ENCODE results near the gene ATP8B1. TPM values are rescaled to one million over a fixed set of nuclear protein-coding genes. Genes with fewer than 3 reads are reported as not detected.
"Not testable (repeated sequence)": the region's sequence is repeated elsewhere in the genome, so short reads cannot be mapped to it uniquely, and the experiment has no call there.

The ATP8B1 gene
- total RNA-seq, 1 donor from 2014 or later = 29.6 TPM

- DNase-seq (ENCODE audit: low spot score) = peak; percentile 82
Observed at GRCh38 chr18:57767259-57768050, 35.7 kb downstream of the ATP8B1 start.

DNA sequence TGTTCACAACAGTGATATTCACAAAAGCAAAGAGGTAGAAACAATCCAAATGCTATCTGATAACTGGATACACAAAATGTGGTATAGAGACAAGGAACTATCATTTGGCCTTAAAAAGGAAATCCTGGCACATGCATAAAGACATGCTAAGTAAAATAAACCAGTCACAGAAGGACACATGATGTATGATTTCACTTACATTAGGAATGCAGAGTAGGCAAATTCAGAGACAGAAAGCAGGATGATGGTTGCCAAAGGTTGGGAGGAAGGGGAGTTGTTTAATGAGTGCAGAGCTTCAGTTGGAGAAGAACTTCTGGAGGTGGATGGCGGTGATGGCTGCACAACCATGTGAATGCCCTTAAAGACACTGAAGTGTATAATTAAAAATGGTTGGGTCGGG lies 38.1 kb downstream of the ATP8B1 start:
- DNase-seq (ENCODE audit: low spot score) = no peak

GRCh38 chr18:57764087-57764486 lies 39.0 kb downstream of the ATP8B1 start:
- no peak for DNase-seq (ENCODE audit: low spot score)

DNA sequence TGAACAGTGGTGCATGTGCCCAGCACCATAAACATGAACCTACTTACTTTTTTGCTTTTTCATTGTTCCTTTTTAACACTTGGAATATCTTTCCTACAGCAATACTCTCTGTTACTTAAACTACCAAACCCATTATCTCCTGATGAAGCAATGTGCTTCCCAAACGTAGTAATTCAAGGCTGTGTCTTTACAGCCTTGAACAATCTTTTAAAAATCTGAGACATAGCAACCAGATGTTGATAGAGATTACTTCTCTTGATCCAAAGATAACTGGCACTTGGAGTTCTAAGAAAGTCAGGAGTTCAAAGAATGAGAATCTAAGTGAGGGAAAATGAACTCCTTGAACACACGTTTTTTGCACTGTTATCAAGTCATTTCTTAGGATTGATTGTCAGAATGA lies 40.4 kb downstream of the ATP8B1 start:
- no peak for DNase-seq (ENCODE audit: low spot score)

DNA sequence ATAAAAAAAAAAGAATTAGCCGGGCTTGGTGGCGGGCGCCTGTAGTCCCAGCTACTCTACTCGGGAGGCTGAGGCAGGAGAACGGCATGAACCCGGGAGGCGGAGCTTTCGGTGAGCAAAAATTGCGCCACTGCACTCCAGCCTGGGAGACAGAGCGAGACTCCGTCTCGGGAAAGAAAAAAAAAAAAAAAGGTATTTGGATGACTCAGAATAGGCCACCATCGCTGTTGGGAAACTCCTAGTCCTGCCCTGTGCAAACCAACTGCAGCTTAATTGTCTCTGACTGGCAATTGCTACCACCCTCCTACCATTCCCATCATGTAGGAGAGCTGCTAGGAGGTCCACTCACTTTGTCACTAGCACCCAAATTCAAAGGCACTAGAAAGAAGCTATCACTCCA lies 43.5 kb downstream of the ATP8B1 start:
- DNase-seq (ENCODE audit: low spot score) = no peak

DNA sequence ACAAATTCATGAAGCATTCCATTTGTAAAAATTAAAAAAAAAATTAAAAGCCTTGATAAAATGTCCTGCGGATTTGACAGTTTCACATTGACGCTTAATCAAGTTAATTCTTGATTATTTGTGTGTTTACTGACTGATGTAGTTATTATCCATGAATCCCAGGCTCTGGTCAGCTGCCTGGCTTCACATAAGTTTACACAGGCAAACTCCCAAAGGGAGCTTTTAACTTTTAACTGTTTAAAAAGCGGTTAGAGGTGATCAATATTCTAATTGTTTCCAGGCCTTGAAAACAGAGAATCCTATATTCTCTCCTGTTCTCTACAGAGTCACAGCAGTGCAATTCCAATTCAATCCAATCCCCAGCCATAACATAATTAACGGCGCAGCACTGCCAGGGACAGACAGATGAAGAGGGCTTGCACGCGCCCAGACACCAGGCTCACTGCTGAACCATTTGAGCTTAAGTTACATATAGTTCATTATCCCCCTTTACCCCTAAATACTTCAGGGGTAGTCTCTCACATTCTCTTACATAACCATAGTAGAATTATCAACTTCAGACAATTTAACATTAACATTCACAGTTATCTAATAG lies 47.5 kb downstream of the ATP8B1 start:
- DNase-seq (ENCODE audit: low spot score) = no peak

DNA sequence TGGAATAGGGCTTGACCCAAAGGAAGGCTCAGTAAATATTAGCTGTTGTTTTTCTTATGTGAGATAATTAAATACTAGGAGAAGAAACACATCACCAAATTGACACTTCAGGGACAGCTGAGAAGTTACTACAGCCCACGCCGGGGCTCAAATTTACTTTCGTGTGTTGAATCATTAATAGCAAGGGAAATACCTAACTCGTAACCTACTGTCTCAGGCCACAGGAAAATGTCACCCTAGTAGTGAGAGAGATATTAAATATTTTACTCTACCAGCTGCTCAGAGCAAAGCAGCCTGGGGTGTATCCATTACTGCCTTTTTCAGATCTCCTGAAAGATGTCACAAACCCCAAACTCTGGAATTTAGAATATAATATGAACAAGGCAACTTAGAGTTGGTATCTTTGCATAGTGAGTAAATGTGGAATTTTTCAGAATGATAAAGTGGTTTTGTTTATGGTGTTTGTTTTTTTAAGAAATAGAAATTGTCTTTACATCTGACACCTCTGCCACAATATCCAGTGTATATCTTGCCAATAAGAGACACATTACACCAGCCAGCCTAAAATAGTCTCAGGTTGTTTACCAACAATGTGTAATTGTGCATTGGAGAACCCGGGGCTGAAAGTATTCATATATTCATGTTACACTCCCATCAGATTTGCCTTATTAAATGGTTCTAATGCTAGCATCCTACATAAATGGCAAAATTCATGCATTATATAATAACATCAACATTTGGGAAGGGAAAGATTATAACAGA lies 48.4 kb downstream of the ATP8B1 start:
- DNase-seq (ENCODE audit: low spot score) = no peak

GRCh38 chr18:57753063-57753462 lies 50.1 kb downstream of the ATP8B1 start:
- no peak for DNase-seq (ENCODE audit: low spot score)

- no peak for DNase-seq (ENCODE audit: low spot score)
Observed at GRCh38 chr18:57749604-57749970, 53.5 kb downstream of the ATP8B1 start.

- DNase-seq (ENCODE audit: low spot score) = no peak
Observed at GRCh38 chr18:57748770-57749603, 54.1 kb downstream of the ATP8B1 start.

DNA sequence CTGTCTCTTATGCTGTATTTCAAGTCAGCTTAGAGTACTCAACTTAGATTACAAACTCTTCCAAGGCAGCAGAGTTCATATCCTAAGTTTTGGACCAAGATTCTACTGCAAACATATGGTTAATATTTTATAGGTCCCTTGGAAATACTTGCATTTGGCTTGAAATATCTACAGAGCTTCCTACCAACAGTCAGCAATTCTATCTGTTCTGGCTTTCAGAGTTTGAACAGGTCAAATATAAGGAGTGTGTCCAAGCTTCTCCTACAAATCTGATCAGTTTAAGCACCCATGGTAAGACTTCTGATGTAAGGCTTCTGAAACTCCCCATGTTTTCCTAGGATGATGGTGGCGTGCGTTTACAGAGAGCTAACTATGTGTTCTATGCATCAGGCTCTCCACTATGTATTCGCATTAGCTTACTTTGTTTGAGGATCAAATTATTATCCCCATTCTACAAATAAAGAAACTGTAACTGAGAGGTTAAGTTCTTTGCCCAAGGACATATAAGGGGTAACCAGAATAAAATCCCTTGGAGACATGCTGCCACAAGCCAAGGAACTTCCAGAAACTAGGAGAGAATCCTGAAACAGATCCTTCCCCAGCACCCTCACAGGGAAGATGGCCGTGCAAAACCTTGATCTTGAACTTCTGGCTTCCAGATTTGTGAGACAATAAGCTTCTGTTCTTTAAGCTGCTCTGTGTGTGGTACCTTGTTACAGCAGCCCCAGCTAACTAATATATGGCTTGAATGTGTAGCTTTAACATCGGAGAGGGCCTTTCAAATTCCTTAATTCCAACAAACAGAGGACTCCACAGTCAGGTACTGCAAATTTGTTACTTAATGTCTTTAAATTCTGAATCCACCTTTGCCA lies 55.1 kb downstream of the ATP8B1 start:
- DNase-seq (ENCODE audit: low spot score) = no peak

GRCh38 chr18:57744211-57744694 lies 58.9 kb downstream of the ATP8B1 start:
- DNase-seq (ENCODE audit: low spot score) = peak; percentile 23

- DNase-seq (ENCODE audit: low spot score) = no peak
Observed at GRCh38 chr18:57743008-57743407, 60.1 kb downstream of the ATP8B1 start.

GRCh38 chr18:57741273-57741672 lies 61.8 kb downstream of the ATP8B1 start:
- DNase-seq (ENCODE audit: low spot score) = no peak

DNA sequence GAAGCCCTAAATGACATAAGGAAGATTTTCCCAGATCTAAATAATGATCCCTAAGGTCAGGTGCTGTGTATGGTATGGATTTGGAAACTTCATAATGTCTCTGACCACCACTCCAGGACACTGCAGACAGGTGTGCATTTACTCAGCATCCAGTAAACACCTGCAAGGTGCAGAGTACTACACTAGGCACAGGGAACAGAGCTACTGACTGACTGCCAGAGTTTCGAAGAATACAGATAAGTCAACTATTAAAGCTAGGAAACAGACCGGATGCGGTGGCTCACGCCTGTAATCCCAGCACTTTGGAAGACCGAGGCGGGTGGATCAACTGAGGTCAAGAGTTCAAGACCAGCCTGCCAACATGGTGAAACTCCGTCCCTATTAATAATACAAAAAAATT lies 65.0 kb downstream of the ATP8B1 start:
- DNase-seq (ENCODE audit: low spot score) = peak; percentile 25

DNA sequence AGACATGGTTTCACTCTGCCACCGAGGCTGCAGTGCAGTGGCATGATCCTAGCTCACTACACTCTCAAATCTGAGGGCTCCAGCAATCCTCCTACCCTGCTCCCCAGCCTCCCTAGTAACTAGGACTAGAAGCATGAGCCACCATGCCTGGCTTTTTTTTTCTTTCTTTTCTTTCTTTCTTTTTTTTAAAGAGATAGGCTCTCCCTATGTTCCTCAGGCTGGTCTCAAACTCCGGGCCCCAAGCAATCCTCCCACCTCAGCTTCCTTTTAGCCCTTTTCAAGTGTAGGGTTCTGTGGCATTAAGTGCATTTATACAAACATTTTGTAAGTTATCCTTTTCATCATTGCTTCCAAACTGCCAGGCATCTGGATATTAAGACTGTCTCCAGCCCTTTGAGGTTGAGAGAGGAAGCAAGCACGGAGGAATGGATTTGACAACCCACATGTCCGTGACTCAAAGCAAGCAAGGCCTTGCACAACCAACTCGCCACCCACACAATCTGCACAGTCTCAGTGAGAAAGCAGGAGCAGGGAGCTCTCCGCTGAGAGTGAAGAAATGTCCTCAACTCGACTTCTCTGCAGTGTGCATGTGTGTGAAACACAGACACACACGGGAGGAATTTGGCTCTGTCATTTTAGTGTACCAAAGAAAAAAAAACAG lies 65.6 kb downstream of the ATP8B1 start:
- peak; percentile 97 for DNase-seq (ENCODE audit: low spot score)

- not testable (repeated sequence) for DNase-seq (ENCODE audit: low spot score)
Observed at GRCh38 chr18:57735042-57735441, 68.1 kb downstream of the ATP8B1 start.

GRCh38 chr18:57733861-57734260 lies 69.3 kb downstream of the ATP8B1 start:
- no peak for DNase-seq (ENCODE audit: low spot score)

DNA sequence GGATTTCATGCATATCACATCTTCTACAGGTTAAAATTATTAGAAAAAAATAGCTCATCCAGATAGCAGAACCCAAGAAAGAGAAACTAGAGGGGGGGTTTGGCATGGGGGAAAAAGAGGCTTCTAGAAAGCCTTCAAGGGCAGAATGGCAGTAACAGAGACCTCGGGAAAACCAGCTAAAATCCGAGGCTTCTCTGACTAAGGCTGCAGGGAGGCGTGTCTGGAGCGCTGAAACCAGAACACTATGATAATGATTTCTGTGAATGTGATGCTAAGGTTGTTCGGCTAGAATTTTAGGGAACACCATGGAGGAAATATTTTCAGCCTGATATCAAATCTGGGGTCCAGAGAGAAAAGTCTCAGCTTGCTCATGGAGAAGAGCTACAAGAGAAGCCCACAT lies 73.0 kb downstream of the ATP8B1 start:
- DNase-seq (ENCODE audit: low spot score) = no peak

- DNase-seq (ENCODE audit: low spot score) = peak; percentile 38
Observed at GRCh38 chr18:57728941-57729511, 74.1 kb downstream of the ATP8B1 start.

All from umbilical cord (tissue), 2 donors.